Esophagus (tissue), 2 donors: Measurements from ENCODE around the gene KREMEN2. TPM values are rescaled to one million over a fixed set of nuclear protein-coding genes. Genes with fewer than 3 reads are reported as not detected.

Source experiments
- H3K27ac ChIP-seq, 2 donors: one replicate each; pipeline ENCODE4 v1.5.1; 2013; ENCODE audit warnings: low read depth in 2 of 2, mild to moderate bottlenecking in 2 of 2, inconsistent platforms in 1 of 2, low read length in 1 of 2, moderate library complexity in 1 of 2
- H3K27me3 ChIP-seq, 2 donors: one replicate each; pipeline ENCODE4 v1.6.1; 2013; ENCODE audit warnings: low read length in 2 of 2, control low read depth in 1 of 2, mild to moderate bottlenecking in 1 of 2; ENCODE audit not compliant: insufficient read depth in 2 of 2, control insufficient read depth in 1 of 2
- H3K36me3 ChIP-seq, 2 donors: one replicate each; pipeline ENCODE4 v1.6.1; 2013; ENCODE audit warnings: low read length in 1 of 2; ENCODE audit not compliant: control insufficient read depth in 2 of 2, insufficient read depth in 2 of 2
- H3K4me1 ChIP-seq, 2 donors: one replicate each; pipeline ENCODE4 v1.6.1; 2013; ENCODE audit warnings: low read length in 1 of 2; ENCODE audit not compliant: control insufficient read depth in 2 of 2, insufficient read depth in 2 of 2
- H3K4me3 ChIP-seq, 2 donors: one replicate each; pipeline ENCODE4 v1.5.1; 2013; ENCODE audit warnings: low read length in 2 of 2, mild to moderate bottlenecking in 2 of 2, low read depth in 1 of 2, moderate library complexity in 1 of 2
- H3K9me3 ChIP-seq, 2 donors: one replicate each; pipeline ENCODE4 v1.6.1; 2013; ENCODE audit warnings: mild to moderate bottlenecking in 2 of 2, low read depth in 1 of 2, low read length in 1 of 2, moderate library complexity in 1 of 2; ENCODE audit not compliant: control insufficient read depth in 2 of 2, insufficient read depth in 1 of 2
- WGBS, 2 donors: extraction: QIAGEN DNeasy Blood & Tissue Kit; methylation state at CpG; one replicate each; pipeline ENCODE4 v1.1.7; 2013; 5-methylcytosine and 5-hydroxymethylcytosine counted together
- polyA plus RNA-seq, 2 donors: library from polyadenylated mRNA; stranded (reverse); fragments of 200-250 nt; gene quantifications; one replicate each; pipeline ENCODE4 v1.2.3, GENCODE V29; 2013
- donor health status: healthy with polysubstance abuse.
- donor health status: Bipolar disorder and iron deficiency.

The KREMEN2 gene
- polyA plus RNA-seq, 2 donors: 1.6 to 1.8 TPM

DNA sequence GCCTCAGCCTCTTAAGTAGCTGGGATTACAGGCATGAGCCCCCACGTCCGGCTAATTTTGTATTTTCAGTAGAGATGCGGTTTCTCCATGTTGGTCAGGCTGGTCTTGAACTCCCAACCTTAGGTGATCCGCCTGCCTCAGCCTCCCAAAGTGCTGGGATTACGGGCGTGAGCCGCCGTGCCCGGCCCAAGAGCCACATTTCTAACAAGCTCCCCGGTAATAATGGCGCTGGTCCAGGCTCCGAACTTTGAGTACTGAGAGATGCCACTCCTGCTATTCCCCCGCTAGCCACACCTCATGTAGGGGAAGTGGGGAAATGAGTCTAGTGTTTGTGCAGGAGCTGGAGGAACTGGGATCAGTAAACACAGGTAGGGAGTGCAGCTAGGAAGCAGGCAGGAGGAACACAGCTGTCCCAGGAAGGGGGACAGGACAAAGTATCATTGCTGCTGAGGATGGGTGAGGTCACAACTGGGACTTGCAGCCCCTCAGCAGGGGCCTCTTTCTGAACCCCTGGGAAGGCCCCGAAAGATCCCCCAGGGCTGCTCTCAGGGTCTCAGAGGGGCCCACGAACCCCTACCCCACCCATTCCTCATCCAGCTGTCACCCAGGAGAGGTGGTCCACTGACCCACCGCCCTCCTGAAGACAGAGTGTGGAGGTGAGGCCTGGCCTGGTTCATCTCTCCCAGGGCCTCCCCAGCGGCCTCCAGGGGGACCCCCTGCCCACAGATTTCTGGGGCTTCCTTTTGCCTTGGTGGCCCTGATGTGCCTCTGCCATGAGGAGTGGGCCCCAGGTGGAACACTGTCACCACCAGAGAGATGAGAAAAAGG is 3.7 kb upstream of the KREMEN2 start:
- H3K27ac ChIP-seq: no peak overlapping the region
- H3K4me1 ChIP-seq: peaks cover 15 to 23% of the 10 kb centered on the region in 2 donors
- no peaks in the 10 kb centered on the region for H3K36me3 ChIP-seq
- 62 to 72% methylated on average over 17 of the region's 17 CpGs for WGBS, 2 donors
- H3K9me3 ChIP-seq: no peaks in the 10 kb centered on the region
- H3K27me3 ChIP-seq: peaks cover 0 to 23% of the 10 kb centered on the region in 2 donors
- H3K4me3 ChIP-seq: no peak overlapping the region

DNA sequence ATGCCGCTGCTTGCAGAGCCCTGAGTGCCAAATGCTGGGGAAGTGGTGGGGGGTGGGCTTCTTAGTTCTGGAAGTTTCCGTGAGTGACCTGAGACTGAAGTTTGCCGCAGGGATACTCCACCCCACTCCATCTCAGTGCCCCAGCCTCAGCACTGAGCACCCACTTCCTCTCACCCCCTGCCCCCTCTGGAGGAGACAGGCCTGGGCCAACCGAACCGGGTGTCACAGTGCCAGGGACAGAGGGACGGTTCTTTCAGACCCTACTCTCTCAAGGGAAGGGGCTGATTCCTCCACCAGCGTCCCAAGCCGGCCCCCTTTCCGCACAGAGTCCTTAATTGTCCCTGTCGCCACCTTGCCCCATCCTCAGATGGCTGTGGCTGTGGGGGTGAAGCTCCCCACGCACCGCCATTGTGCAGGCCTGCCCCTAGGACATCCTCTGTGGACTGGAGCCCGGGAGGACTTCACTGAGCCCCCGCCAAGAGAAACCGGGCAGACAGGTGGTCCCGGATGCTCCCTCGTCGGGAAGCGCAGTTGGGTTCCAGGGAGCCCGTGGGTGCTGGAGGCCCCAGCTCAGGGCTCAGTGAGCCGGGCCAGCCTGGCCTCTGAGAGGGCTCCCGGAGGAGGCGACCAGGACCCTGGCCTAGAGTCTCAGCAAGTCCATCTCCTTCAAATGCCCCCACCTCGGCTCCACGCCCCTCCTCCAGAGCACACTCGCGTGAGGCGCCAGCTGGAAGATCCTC is 1.6 kb upstream of the KREMEN2 start:
- Histone ChIP-seq H3K27me3 (peaks cover 0 to 23% of the 10 kb centered on the region in 2 donors), H3K4me1 (peaks cover 15 to 23% of the 10 kb centered on the region in 2 donors), H3K4me3 (no peak overlapping the region), H3K9me3 (no peaks in the 10 kb centered on the region), H3K27ac (no peak overlapping the region), H3K36me3 (no peaks in the 10 kb centered on the region)
- WGBS, 2 donors: 13 to 20% methylated on average over 28 of the region's 28 CpGs

DNA sequence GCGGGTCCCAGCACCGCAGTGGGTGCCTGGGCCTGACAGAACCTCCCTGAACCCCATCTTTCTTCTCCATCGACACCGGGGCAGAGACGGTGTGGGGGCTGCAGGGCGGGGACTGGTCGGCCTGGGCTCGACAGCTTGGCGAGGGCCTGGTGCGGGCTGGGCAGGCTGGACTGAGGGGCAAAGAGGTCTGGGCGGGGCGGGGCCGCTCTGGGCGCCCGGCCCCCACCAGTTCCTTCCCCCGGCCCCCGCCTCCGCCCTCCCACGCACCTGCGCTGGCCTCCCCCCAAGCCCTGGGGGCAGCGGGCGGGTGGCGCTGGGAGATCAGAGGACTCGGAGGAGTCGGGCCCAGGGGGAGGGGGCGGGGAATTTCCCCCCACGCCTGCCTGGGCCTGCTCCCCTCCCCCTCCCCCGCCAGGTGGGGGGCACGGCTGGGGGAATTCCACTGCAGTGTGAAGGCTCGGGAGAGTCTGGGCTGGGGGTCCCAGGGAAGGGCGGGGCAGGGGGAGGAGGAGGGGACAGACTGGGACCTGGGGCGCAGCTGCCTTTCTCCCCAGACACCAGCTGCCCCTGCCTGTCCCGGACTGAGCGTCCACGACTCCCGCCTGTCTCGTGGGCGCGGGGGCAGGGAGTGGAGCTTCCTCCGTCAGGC is 877 bp upstream of the KREMEN2 start:
- no peaks in the 10 kb centered on the region for H3K36me3 ChIP-seq
- H3K9me3 ChIP-seq: no peaks in the 10 kb centered on the region
- peaks cover 0 to 23% of the 10 kb centered on the region in 2 donors for H3K27me3 ChIP-seq
- H3K4me3 ChIP-seq: peak overlapping the region in 1 of 2 donors; percentile 42
- 1 to 3% methylated on average over 24 to 40 of the region's 40 CpGs for WGBS, 2 donors
- no peak overlapping the region for H3K27ac ChIP-seq
- H3K4me1 ChIP-seq: peaks cover 15 to 25% of the 10 kb centered on the region in 2 donors

DNA sequence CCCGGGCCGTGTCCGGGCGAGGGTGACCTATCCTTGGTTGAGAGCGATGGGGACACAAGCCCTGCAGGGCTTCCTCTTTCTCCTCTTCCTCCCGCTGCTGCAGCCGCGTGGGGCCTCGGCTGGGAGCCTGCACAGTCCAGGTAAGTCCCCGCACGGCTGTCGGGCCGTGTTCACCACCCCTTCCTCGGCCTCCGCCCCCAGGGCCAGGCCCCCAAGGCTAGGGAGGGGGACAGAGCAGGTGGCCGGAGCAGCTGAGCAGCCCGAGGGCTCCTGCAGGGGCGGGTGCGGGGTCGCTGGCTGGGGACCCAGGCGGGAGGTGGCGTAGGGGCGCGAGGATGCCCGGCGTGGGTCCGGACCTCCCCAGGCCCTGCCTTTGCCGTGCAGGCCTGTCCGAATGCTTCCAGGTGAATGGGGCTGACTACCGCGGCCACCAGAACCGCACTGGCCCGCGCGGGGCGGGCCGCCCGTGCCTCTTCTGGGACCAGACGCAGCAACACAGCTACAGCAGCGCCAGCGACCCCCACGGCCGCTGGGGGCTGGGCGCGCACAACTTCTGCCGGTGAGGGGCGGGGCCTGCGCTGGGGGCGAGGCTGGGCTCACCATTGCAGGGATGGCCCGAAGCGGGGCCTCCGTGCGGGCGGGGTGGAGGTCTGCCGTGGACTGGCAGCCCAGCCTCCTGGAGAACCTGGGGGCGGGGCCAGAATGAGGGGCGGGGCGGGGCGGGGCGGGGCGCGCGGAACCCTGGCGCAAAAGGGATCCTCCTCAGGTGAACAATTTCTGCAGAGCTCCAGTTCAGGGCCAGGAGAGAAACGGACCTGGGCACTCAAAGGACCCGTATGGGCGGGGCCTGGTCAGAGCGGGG is 631 bp downstream of the KREMEN2 start:
- no peaks in the 10 kb centered on the region for H3K36me3 ChIP-seq
- H3K9me3 ChIP-seq: no peaks in the 10 kb centered on the region
- no peak overlapping the region for H3K27ac ChIP-seq
- 0 to 1% methylated on average over 48 to 68 of the region's 68 CpGs for WGBS, 2 donors
- peaks cover 0 to 23% of the 10 kb centered on the region in 2 donors for H3K27me3 ChIP-seq
- H3K4me3 ChIP-seq: peak overlapping the region; percentile 38 to 42
- peaks cover 19 to 28% of the 10 kb centered on the region in 2 donors for H3K4me1 ChIP-seq

DNA sequence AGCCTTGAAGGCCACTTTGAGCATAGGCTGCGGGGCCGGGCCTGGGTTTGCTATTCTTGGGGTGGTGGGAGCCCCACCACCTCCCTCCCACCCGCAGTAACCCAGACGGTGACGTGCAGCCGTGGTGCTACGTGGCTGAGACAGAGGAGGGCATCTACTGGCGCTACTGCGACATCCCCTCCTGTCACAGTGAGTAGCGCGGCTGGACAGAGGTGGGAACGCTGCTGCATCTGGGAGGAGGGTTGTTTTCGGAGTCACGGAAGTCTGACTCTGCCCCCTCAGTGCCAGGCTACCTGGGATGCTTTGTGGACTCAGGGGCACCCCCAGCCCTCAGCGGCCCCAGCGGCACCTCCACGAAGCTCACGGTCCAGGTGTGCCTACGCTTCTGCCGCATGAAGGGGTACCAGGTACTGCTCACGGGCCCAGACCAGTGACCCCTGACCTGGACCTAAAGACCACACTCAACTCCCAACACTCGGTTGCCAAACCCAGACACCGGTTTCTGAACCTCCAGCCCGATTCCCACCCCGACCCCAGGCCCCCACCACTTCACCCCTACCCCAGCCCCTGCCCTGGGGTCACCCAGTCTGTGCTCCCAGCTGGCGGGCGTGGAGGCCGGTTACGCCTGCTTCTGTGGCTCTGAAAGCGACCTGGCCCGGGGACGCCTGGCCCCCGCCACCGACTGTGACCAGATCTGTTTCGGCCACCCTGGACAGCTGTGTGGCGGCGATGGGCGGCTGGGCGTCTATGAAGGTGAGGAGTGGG is 2.1 kb downstream of the KREMEN2 start:
- Histone ChIP-seq H3K9me3 (no peaks in the 10 kb centered on the region), H3K36me3 (no peaks in the 10 kb centered on the region), H3K4me3 (no peak overlapping the region), H3K4me1 (peaks cover 20 to 35% of the 10 kb centered on the region in 2 donors), H3K27me3 (peaks cover 0 to 23% of the 10 kb centered on the region in 2 donors), H3K27ac (no peak overlapping the region)
- WGBS, 2 donors: 70 to 72% methylated on average over 38 to 39 of the region's 39 CpGs

DNA sequence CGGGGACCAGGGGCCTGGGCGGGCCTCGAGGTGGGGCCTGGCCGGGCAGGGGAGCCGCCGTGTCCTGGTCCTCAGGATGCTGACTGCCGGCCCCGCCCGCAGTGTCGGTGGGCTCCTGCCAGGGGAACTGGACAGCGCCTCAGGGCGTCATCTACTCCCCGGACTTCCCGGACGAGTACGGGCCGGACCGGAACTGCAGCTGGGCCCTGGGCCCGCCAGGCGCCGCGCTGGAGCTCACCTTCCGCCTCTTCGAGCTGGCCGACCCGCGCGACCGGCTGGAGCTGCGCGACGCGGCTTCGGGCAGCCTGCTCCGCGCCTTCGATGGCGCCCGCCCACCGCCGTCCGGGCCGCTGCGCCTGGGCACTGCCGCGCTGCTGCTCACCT is 2.7 kb downstream of the KREMEN2 start:
- WGBS, 2 donors: 25 to 26% methylated on average over 36 to 46 of the region's 46 CpGs

DNA sequence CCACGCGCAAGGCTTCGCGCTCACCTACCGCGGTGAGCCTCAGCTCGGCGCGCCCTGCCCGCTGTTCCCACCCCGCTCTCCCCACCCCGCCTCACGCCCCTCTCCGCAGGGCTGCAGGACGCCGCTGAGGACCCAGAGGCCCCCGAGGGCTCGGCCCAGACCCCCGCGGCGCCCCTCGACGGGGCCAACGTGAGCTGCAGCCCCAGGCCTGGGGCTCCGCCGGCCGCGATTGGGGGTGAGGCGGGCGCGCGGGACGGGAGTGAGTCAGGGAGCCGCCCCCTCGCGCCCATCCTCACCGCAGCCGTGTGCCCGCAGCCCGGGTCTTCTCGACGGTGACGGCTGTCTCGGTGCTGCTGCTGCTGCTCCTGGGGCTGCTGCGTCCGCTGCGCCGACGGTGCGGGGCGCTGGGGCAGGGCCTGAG is 3.1 kb downstream of the KREMEN2 start:
- Histone ChIP-seq H3K27me3 (peaks cover 0 to 20% of the 10 kb centered on the region in 2 donors), H3K9me3 (no peaks in the 10 kb centered on the region), H3K27ac (no peak overlapping the region), H3K4me3 (no peak overlapping the region), H3K36me3 (peaks cover 0 to 2% of the 10 kb centered on the region in 2 donors), H3K4me1 (peaks cover 20 to 33% of the 10 kb centered on the region in 2 donors)
- WGBS, 2 donors: 20 to 40% methylated on average over 40 to 51 of the region's 51 CpGs

More for the DNA sequence above, 2.7 kb downstream of the KREMEN2 start:
- H3K4me3 ChIP-seq: no peak overlapping the region
- peaks cover 0 to 2% of the 10 kb centered on the region in 2 donors for H3K36me3 ChIP-seq
- H3K27me3 ChIP-seq: peaks cover 0 to 23% of the 10 kb centered on the region in 2 donors
- H3K27ac ChIP-seq: no peak overlapping the region
- no peaks in the 10 kb centered on the region for H3K9me3 ChIP-seq
- peaks cover 20 to 33% of the 10 kb centered on the region in 2 donors for H3K4me1 ChIP-seq

DNA sequence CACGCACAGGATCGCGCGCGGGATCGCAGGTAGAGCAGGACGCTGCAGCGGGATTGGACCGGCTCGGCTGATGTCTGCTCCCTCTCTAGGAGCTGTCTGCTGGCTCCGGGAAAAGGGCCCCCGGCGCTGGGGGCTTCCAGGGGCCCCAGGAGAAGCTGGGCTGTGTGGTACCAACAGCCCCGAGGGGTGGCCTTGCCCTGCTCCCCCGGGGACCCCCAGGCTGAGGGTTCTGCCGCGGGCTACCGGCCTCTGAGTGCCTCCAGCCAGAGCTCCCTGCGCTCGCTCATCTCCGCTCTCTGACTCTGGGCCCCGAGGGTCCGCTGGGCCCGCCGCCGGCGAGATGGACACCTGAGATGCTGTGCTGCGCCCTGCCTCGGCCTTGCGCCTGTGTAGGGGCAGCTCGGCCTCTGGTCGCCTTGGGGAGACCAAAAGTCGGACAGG is 3.7 kb downstream of the KREMEN2 start:
- peaks cover 0 to 2% of the 10 kb centered on the region in 2 donors for H3K36me3 ChIP-seq
- H3K4me1 ChIP-seq: peaks cover 20 to 33% of the 10 kb centered on the region in 2 donors
- no peak overlapping the region for H3K4me3 ChIP-seq
- H3K27me3 ChIP-seq: peaks cover 0 to 14% of the 10 kb centered on the region in 2 donors
- WGBS, 2 donors: 58 to 64% methylated on average over 29 to 33 of the region's 33 CpGs
- no peaks in the 10 kb centered on the region for H3K9me3 ChIP-seq
- no peak overlapping the region for H3K27ac ChIP-seq
